ENCODE measurements around the gene CALR. TPM values are rescaled to one million over a fixed set of nuclear protein-coding genes. Genes with fewer than 3 reads are reported as not detected.
A peak's percentile ranks its signal among the peaks of the same experiment; 100 is the strongest.
"Not testable (repeated sequence)": the region's sequence is repeated elsewhere in the genome, so short reads cannot be mapped to it uniquely, and the experiment has no call there.

The CALR gene
- total RNA-seq: 839 and 1,447 TPM in 2 replicates
- 2,698 and 2,757 TPM in 2 replicates for polyA plus RNA-seq
- polyA plus RNA-seq (2012): 1,925 and 2,136 TPM in 2 replicates
- 2,089 and 2,615 TPM in 2 replicates for polyA minus RNA-seq (ENCODE audit: low replicate concordance)

DNA sequence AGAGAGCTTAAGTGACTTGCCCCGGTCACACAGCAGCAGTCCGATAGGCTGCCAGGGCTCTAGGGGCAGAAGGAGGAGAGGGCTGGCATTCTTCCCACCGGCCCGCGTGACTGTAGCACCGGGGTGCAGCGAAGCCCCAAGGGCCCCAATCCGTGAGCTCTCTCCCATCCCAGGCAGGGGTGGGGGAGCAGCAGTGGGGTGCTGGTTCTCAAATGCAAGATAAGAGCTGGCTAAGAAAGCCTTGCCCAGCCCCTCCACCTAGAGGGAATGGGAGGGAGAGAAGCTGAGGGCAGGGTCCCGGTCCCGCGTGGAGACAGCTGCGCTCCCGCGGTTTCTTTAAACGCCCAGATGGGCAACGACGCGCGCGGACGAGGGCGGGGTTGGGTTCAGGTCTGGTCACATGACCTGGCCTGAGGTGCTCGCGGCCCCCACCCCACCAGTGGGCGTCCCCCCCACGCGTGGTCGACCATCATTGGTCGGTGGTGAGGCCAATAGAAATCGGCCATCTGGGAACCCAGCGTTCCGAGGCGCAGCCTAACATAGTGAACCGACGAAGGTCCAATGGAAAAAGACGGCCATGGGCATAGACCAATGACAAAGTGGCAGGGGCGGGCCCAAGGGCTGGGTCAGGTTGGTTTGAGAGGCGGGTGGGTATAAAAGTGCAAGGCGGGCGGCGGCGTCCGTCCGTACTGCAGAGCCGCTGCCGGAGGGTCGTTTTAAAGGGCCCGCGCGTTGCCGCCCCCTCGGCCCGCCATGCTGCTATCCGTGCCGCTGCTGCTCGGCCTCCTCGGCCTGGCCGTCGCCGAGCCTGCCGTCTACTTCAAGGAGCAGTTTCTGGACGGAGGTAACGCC lies at the start of gene CALR:
Gene CALR (plus strand): TSS at position 683 of the 852 bp plus-strand sequence. CDS start 71 bp downstream, at position 754.
- H3K27me3 ChIP-seq (ENCODE audit: control insufficient read depth, insufficient read depth, low read length): no peaks in the 10 kb centered on the region
- peak within 1 kb of the TSS; percentile 99 for H3K9ac ChIP-seq (ENCODE audit: insufficient read depth, low read length)
- peaks cover 20% of the 10 kb centered on the region for H3K4me1 ChIP-seq (ENCODE audit: control insufficient read depth, extremely low read depth, insufficient read depth, low read length)
- H3K4me3 ChIP-seq (replicated peaks in 1 of 4; ENCODE audit: control extremely low read depth in 1 of 4, insufficient read depth in 1 of 4, low read depth in 3 of 4, low read length in 4 of 4): peak within 1 kb of the TSS; percentile 94 to 99 (median 98)
- H3K36me3 ChIP-seq (ENCODE audit: control insufficient read depth, insufficient read depth, low read length): peaks cover 21% of the 10 kb centered on the region
- no peak for TF ChIP-seq CTCF (conservative IDR thresholded peaks at IDR 0.05 in 1 of 2, IDR thresholded peaks at IDR 0.05 in 1 of 2; ENCODE audit: low read depth in 1 of 2, low read length in 2 of 2)
- TF ChIP-seq EZH2 (IDR thresholded peaks at IDR 0.05; ENCODE audit: low read length, missing control alignments): no peak
- H3K27ac ChIP-seq (ENCODE audit: insufficient read depth, low read length): peak within 1 kb of the TSS; percentile 95
- peak; percentile 99 for DNase-seq (ENCODE audit: low read depth in 2 of 2)
- peak within 1 kb of the TSS; percentile 95 for H3K4me2 ChIP-seq (ENCODE audit: extremely low read depth, insufficient read depth, low read length)
- no peaks in the 10 kb centered on the region for H3K9me3 ChIP-seq (ENCODE audit: control insufficient read depth, insufficient read depth, low read depth, low read length)
- H3K79me2 ChIP-seq (ENCODE audit: control insufficient read depth, insufficient read depth, low read length): peaks cover 42% of the 10 kb centered on the region
- peak within 1 kb of the TSS; percentile 68 for H2AFZ ChIP-seq (ENCODE audit: low read length)
- peaks cover 2% of the 10 kb centered on the region for H4K20me1 ChIP-seq (ENCODE audit: control insufficient read depth, extremely low read depth, insufficient read depth, low read length)

- H4K20me1 ChIP-seq (ENCODE audit: control insufficient read depth, extremely low read depth, insufficient read depth, low read length); H3K9ac ChIP-seq (ENCODE audit: insufficient read depth, low read length); DNase-seq (ENCODE audit: low read depth in 2 of 2); H3K27me3 ChIP-seq (ENCODE audit: control insufficient read depth, insufficient read depth, low read length); H3K9me3 ChIP-seq (ENCODE audit: control insufficient read depth, insufficient read depth, low read depth, low read length); H3K36me3 ChIP-seq (ENCODE audit: control insufficient read depth, insufficient read depth, low read length); H3K4me1 ChIP-seq (ENCODE audit: control insufficient read depth, extremely low read depth, insufficient read depth, low read length); H3K27ac ChIP-seq (ENCODE audit: insufficient read depth, low read length); H3K79me2 ChIP-seq (ENCODE audit: control insufficient read depth, insufficient read depth, low read length): not testable (repeated sequence)
- Histone ChIP-seq H2AFZ (ENCODE audit: low read length) (peak overlapping the region; percentile 63), H3K4me2 (ENCODE audit: extremely low read depth, insufficient read depth, low read length) (peak overlapping the region; percentile 83), H3K4me3 (replicated peaks in 1 of 4; ENCODE audit: control extremely low read depth in 1 of 4, insufficient read depth in 1 of 4, low read depth in 3 of 4, low read length in 4 of 4) (peak overlapping the region in 1 of 4 experiments; percentile 33)
Measured at GRCh38 chr19:12890299-12890786, 48.1 kb upstream of the CALR start.

- Histone ChIP-seq H3K27me3 (ENCODE audit: control insufficient read depth, insufficient read depth, low read length) (peaks cover 10% of the 10 kb centered on the region), H3K79me2 (ENCODE audit: control insufficient read depth, insufficient read depth, low read length) (peaks cover 1% of the 10 kb centered on the region), H3K4me3 (replicated peaks in 1 of 4; ENCODE audit: control extremely low read depth in 1 of 4, insufficient read depth in 1 of 4, low read depth in 3 of 4, low read length in 4 of 4) (peak within 1 kb of the TSS; percentile 82 to 99 (median 92)), H3K4me2 (ENCODE audit: extremely low read depth, insufficient read depth, low read length) (peak within 1 kb of the TSS; percentile 99), H2AFZ (ENCODE audit: low read length) (peak within 1 kb of the TSS; percentile 98), H3K9me3 (ENCODE audit: control insufficient read depth, insufficient read depth, low read depth, low read length) (no peaks in the 10 kb centered on the region), H4K20me1 (ENCODE audit: control insufficient read depth, extremely low read depth, insufficient read depth, low read length) (no peaks in the 10 kb centered on the region), H3K4me1 (ENCODE audit: control insufficient read depth, extremely low read depth, insufficient read depth, low read length) (peaks cover 6% of the 10 kb centered on the region), H3K27ac (ENCODE audit: insufficient read depth, low read length) (peak within 1 kb of the TSS; percentile 61), H3K36me3 (ENCODE audit: control insufficient read depth, insufficient read depth, low read length) (no peaks in the 10 kb centered on the region), H3K9ac (ENCODE audit: insufficient read depth, low read length) (peak within 1 kb of the TSS; percentile 53)
- peak; percentile 99 for DNase-seq (ENCODE audit: low read depth in 2 of 2)
- no peak for TF ChIP-seq CTCF (conservative IDR thresholded peaks at IDR 0.05 in 1 of 2, IDR thresholded peaks at IDR 0.05 in 1 of 2; ENCODE audit: low read depth in 1 of 2, low read length in 2 of 2)
- TF ChIP-seq EZH2 (IDR thresholded peaks at IDR 0.05; ENCODE audit: low read length, missing control alignments): no peak
Measured at GRCh38 chr19:12890787-12891552, 47.4 kb upstream of the CALR start, which contains the start of gene GCDH. Gene GCDH, plus strand, starts transcription at chr19:12891160. Its CDS starts 145 bp downstream, at chr19:12891305.

Measured in fibroblast of lung (primary cell).